HCT116 (cell line): ENCODE results near the gene FLNB. TPM values are rescaled to one million over a fixed set of nuclear protein-coding genes. Genes with fewer than 3 reads are reported as not detected.

Source experiments
- ATAC-seq: fragments of 200-7000 bp; cut with Tn5 transposase; 2 replicates; pipeline ENCODE4 v1.9.1; 2020; ENCODE audit warnings: mild to moderate bottlenecking, moderate library complexity
- BruUV-seq: library from RNA; stranded (reverse); fragments of 400-500 nt; replicated peaks from 2 replicates; lab custom pipeline; 2021; lab: Mats Ljungman, UMichigan
- CTCF ChIA-PET: fragments of 300-600 bp; sonication (Branson Sonifier 250); formaldehyde crosslinking; loops from one replicate; lab custom pipeline; 2021; ENCODE audit warnings: antibody characterized with exemption; lab: Charles Lee
- POLR2A ChIA-PET: fragments of 300-600, 350-600 bp; sonication (Branson Sonifier 250); formaldehyde crosslinking; loops from one replicate; lab custom pipeline; 2021; ENCODE audit warnings: antibody characterized with exemption; lab: Charles Lee
- RAD21 ChIA-PET, 2 experiments: fragments of 300-600 bp; sonication (Branson Sonifier 250); formaldehyde crosslinking; loops; one replicate each; lab custom pipeline; 2023; ENCODE audit warnings: low total read pairs in 2 of 2; ENCODE audit not compliant: uncharacterized antibody in 2 of 2, unreplicated experiment in 2 of 2, low non-redundant PET in 1 of 2; lab: Charles Lee
- DNase-seq: peaks from one replicate; pipeline ENCODE4 v3.0.0-alpha.2; 2010; ENCODE audit warnings: low read depth, low spot score
- H2AFZ ChIP-seq: fragments of 200-600 bp; shearing (Covaris generic), sonication (generic); 2 replicates; pipeline ENCODE4 v1.6.1; 2017; ENCODE audit warnings: low read depth, mixed run types, mixed read lengths, antibody characterized with exemption, low read length; ENCODE audit not compliant: poor library complexity, severe bottlenecking
- H3K27ac ChIP-seq: 2 replicates; pipeline ENCODE4 v1.5.1; 2012; ENCODE audit warnings: low read depth, low read length
- H3K27me3 ChIP-seq: fragments of 200-600 bp; sonication (generic); 2 replicates; pipeline ENCODE4 v1.6.1; 2016; ENCODE audit warnings: mixed run types, low read length, mixed read lengths; ENCODE audit not compliant: insufficient read depth
- H3K36me3 ChIP-seq, 2 experiments: fragments of 200-500 bp in 1 of 2; fragments of 200-600 bp in 1 of 2; sonication (Bioruptor generic) in 1 of 2; sonication (generic) in 1 of 2; 2 replicates each; pipeline versions ENCODE4 v1.5.1 to v1.6.1; 2014 to 2016; ENCODE audit warnings: low read length in 2 of 2, inconsistent platforms in 1 of 2, mixed read lengths in 1 of 2, mixed run types in 1 of 2; ENCODE audit not compliant: insufficient read depth in 2 of 2, control insufficient read depth in 1 of 2
- H3K4me1 ChIP-seq, 2 experiments: fragments of 200-600 bp in 1 of 2; sonication (generic) in 1 of 2; 2 replicates each; pipeline versions ENCODE4 v1.5.1 to v1.6.1; 2012 to 2017; ENCODE audit warnings: low read length in 2 of 2, inconsistent platforms in 1 of 2, mild to moderate bottlenecking in 1 of 2, mixed read lengths in 1 of 2, mixed run types in 1 of 2, moderate library complexity in 1 of 2; ENCODE audit not compliant: insufficient read depth in 2 of 2, control insufficient read depth in 1 of 2
- H3K4me2 ChIP-seq: fragments of 200-600 bp; sonication (generic); 2 replicates; pipeline ENCODE4 v1.6.1; 2017; ENCODE audit warnings: mixed run types, low read length, mixed read lengths
- H3K4me3 ChIP-seq, 2 experiments: fragments of 200-600 bp in 1 of 2; sonication (generic) in 1 of 2; replicated peaks in 1 of 2; 2 replicates each; pipeline ENCODE4 v1.5.1; 2011 to 2016; ENCODE audit warnings: low read length in 2 of 2, control low read depth in 1 of 2, low read depth in 1 of 2, mild to moderate bottlenecking in 1 of 2, mixed read lengths in 1 of 2, mixed run types in 1 of 2
- H3K79me2 ChIP-seq: fragments of 200-600 bp; sonication (generic); 2 replicates; pipeline ENCODE4 v1.6.1; 2017; ENCODE audit warnings: mild to moderate bottlenecking, mixed run types, low read length, moderate library complexity, mixed read lengths; ENCODE audit not compliant: insufficient read depth
- H3K9ac ChIP-seq: fragments of 200-600 bp; sonication (generic); 2 replicates; pipeline ENCODE4 v1.6.1; 2016; ENCODE audit warnings: low read length, mixed read lengths
- H3K9me2 ChIP-seq: fragments of 200-600 bp; sonication (generic), shearing (Covaris generic); 2 replicates; pipeline ENCODE4 v1.6.1; 2017; ENCODE audit warnings: mixed run types, mild to moderate bottlenecking, moderate library complexity; ENCODE audit not compliant: insufficient read depth
- H3K9me3 ChIP-seq, 2 experiments: fragments of 200-500 bp in 1 of 2; fragments of 200-600 bp in 1 of 2; sonication (Bioruptor generic) in 1 of 2; sonication (generic) in 1 of 2; 2 replicates each; pipeline ENCODE4 v1.6.1; 2014 to 2017; ENCODE audit warnings: low read length in 2 of 2, mixed read lengths in 2 of 2, inconsistent platforms in 1 of 2, low read depth in 1 of 2, mild to moderate bottlenecking in 1 of 2, mixed run types in 1 of 2, moderate library complexity in 1 of 2; ENCODE audit not compliant: control insufficient read depth in 1 of 2, insufficient read depth in 1 of 2
- H4K20me1 ChIP-seq: fragments of 200-600 bp; sonication (generic), shearing (Covaris generic); 2 replicates; pipeline ENCODE4 v1.6.1; 2017; ENCODE audit warnings: mixed run types, mild to moderate bottlenecking, moderate library complexity; ENCODE audit not compliant: insufficient read depth
- POLR2A ChIP-seq: IDR thresholded peaks from 2 replicates; pipeline ENCODE4 v1.7.0; 2011; ENCODE audit warnings: borderline replicate concordance; ENCODE audit not compliant: insufficient read depth, insufficient read length; ENCODE audit errors: extremely low read depth
- TCF7L2 ChIP-seq: IDR thresholded peaks from 2 replicates; pipeline ENCODE4 v1.7.0; 2011; ENCODE audit warnings: borderline replicate concordance, inconsistent platforms; ENCODE audit not compliant: insufficient read depth, insufficient read length; ENCODE audit errors: extremely low read depth
- intact Hi-C: fragments of 100-400 bp; cut with micrococcal nuclease; formaldehyde crosslinking; loops from 2 replicates; pipeline ENCODE4 v1.10.0; 2022
- total RNA-seq: library from RNA; stranded (reverse); gene quantifications from one replicate; pipeline ENCODE4 v1.2.1, GENCODE V29; 2021; ENCODE audit not compliant: unreplicated experiment
- TF ChIP-seq, protein P1 (sequence below): IDR thresholded peaks from 2 replicates; pipeline ENCODE4 v1.6.1; 2011; ENCODE audit warnings: mild to moderate bottlenecking, low read length, moderate library complexity; ENCODE audit not compliant: insufficient replicate concordance; ENCODE audit errors: extremely low read depth

FLNB gene
- total RNA-seq, 1 experiment from 2014 or later = 116 TPM

DNA sequence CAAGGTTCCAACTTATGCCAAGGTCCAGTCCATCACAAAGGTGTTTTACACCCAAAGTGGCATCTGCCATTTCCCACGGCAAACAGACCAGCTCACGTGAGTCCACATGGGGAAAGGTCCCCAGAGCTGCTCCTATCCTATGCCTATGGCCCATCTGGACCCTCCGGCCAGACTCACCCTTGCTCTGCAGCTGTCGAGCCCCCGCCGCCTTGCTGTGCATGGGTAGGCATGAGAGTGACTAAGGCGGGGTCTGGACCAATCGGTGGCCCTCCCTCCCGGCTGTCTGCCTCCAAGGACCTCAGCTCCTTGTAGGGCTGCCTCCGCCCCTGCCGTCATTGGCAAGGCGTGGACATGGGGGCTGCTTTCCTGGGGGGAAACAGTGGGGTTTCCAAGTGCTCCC, 175.7 kb downstream of the FLNB start (continued):
- TF ChIP-seq, protein P1, sequence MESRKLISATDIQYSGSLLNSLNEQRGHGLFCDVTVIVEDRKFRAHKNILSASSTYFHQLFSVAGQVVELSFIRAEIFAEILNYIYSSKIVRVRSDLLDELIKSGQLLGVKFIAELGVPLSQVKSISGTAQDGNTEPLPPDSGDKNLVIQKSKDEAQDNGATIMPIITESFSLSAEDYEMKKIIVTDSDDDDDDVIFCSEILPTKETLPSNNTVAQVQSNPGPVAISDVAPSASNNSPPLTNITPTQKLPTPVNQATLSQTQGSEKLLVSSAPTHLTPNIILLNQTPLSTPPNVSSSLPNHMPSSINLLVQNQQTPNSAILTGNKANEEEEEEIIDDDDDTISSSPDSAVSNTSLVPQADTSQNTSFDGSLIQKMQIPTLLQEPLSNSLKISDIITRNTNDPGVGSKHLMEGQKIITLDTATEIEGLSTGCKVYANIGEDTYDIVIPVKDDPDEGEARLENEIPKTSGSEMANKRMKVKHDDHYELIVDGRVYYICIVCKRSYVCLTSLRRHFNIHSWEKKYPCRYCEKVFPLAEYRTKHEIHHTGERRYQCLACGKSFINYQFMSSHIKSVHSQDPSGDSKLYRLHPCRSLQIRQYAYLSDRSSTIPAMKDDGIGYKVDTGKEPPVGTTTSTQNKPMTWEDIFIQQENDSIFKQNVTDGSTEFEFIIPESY = no peak

DNA sequence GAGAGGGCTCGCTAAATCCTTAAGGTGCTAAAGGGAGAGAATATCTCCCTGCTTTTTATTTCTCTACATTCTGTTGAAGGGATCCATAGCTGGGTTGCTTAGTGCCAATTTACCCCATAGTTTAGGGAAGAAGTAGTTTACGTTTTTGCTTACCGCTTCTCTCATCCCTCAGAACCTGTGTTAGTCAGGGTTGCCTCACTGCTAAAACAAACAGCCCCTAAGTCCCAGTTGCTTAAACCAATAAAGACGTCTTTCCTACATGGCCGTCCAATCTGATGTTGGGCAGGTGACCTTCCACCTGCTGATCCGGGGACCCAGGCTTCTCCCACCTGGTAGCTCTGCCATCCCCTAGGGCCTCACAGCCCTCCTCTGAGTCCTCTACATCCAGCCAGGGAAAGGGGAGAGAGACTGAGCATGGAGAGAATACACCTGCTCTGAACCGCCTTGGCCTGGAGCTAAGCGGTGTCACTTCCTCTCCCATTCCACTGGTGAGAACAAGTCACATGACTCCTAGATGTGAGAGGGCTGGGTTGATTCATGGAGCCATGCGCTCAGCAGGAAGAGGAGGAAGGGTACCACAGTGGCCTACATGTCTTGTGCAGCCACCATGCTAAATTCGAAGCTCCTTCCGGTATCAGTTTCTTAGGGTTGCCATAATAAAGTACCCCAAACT, 176.2 kb downstream of the FLNB start:
- H2AFZ ChIP-seq = no peak overlapping the region
- H3K9ac ChIP-seq = no peak overlapping the region
- H3K9me2 ChIP-seq = no peaks in the 10 kb centered on the region
- ATAC-seq (no peak), DNase-seq (no peak)
- ChIA-PET RAD21 (no interaction called here), POLR2A (interaction anchor here (1.1 kb wide), 1 partner anchor 122 kb away, joined by 3 read pairs; the partner anchor contains the start of genes HTD2 and RPP14), CTCF (interaction anchor here (1.0 to 2.0 kb wide), 2 partner anchors 28 to 122 kb away, joined by 3 to 12 read pairs; partner anchors contain the start of genes HTD2 and RPP14)
- H3K4me3 ChIP-seq = no peak overlapping the region
- no peak overlapping the region for H3K4me2 ChIP-seq
- TF ChIP-seq TCF7L2 (no peak), POLR2A (no peak)
- no peaks in the 10 kb centered on the region for H3K9me3 ChIP-seq
- H4K20me1 ChIP-seq = no peaks in the 10 kb centered on the region
- H3K27ac ChIP-seq = no peak overlapping the region
- intact Hi-C loops = no loop called here
- no TSS peak for BruUV-seq
- H3K4me1 ChIP-seq = peaks cover 10 to 27% of the 10 kb centered on the region in 2 experiments; a peak in 3 of 4 replicates
- H3K27me3 ChIP-seq = no peaks in the 10 kb centered on the region
- H3K36me3 ChIP-seq = no peaks in the 10 kb centered on the region
- H3K79me2 ChIP-seq = no peaks in the 10 kb centered on the region
